Occipital lobe (tissue), 2 donors: ENCODE data around the gene ATP6V0A1. TPM values are rescaled to one million over a fixed set of nuclear protein-coding genes. Genes with fewer than 3 reads are reported as not detected.

Source experiments
- DNase-seq: peaks from one replicate; lab custom pipeline; 2025; lab: John Stamatoyannopoulos, UW
- total RNA-seq: library from RNA; depleted of rRNA; stranded (reverse); fragments of >200 nt; gene quantifications from one replicate; pipeline ENCODE4 v1.2.3, GENCODE V29; 2014

Gene ATP6V0A1
- total RNA-seq, 1 donor from 2014 or later = 263 TPM

- no peak for DNase-seq
Observed at GRCh38 chr17:42518755-42519545, 60.3 kb downstream of the ATP6V0A1 start.

GRCh38 chr17:42519546-42520491, 61.1 kb downstream of the ATP6V0A1 start:
- DNase-seq = peak; percentile 74

GRCh38 chr17:42520540-42520951, 61.9 kb downstream of the ATP6V0A1 start:
- DNase-seq = no peak

GRCh38 chr17:42521036-42521435, 62.4 kb downstream of the ATP6V0A1 start:
- DNase-seq = no peak

- DNase-seq = no peak
Observed at GRCh38 chr17:42521666-42522262, 63.1 kb downstream of the ATP6V0A1 start.

- no peak for DNase-seq
Observed at GRCh38 chr17:42522263-42522790, 63.6 kb downstream of the ATP6V0A1 start.

- DNase-seq = no peak
Observed at GRCh38 chr17:42522798-42523278, 64.2 kb downstream of the ATP6V0A1 start.

GRCh38 chr17:42525221-42525620, 66.5 kb downstream of the ATP6V0A1 start:
- DNase-seq = no peak

GRCh38 chr17:42526031-42526444, 67.4 kb downstream of the ATP6V0A1 start:
- DNase-seq = no peak

- no peak for DNase-seq
Observed at GRCh38 chr17:42527932-42528331, 69.3 kb downstream of the ATP6V0A1 start.

GRCh38 chr17:42529061-42529460, 70.4 kb downstream of the ATP6V0A1 start:
- DNase-seq = no peak

GRCh38 chr17:42530952-42531454, 72.3 kb downstream of the ATP6V0A1 start:
- no peak for DNase-seq

- peak; percentile 32 for DNase-seq
Observed at GRCh38 chr17:42531455-42532354, 73.0 kb downstream of the ATP6V0A1 start.

GRCh38 chr17:42535155-42536047, 76.7 kb downstream of the ATP6V0A1 start:
- no peak for DNase-seq

GRCh38 chr17:42536048-42536371, 77.3 kb downstream of the ATP6V0A1 start, which contains the start of gene NAGLU:
NAGLU (plus strand) TSS chr17:42536241; CDS start chr17:42536273, 32 bp downstream.
- DNase-seq = peak; percentile 80

GRCh38 chr17:42536372-42537155, 77.9 kb downstream of the ATP6V0A1 start:
- peak; percentile 74 for DNase-seq

- DNase-seq = no peak
Observed at GRCh38 chr17:42537156-42537805, 78.6 kb downstream of the ATP6V0A1 start.
